Esophagus muscularis mucosa (tissue), 4 donors: ENCODE measurements around the gene MRGPRF. TPM values are rescaled to one million over a fixed set of nuclear protein-coding genes. Genes with fewer than 3 reads are reported as not detected.

Source experiments
- DNase-seq: peaks from one replicate; pipeline ENCODE4 v3.0.0-alpha.2; 2017; ENCODE audit errors: extremely low spot score
- H3K27ac ChIP-seq, 4 donors: fragments of 200-600 bp; sonication (generic); replicated peaks in 1 of 4; 1 replicate in 3 of 4; 2 replicates in 1 of 4; pipeline ENCODE4 v1.5.1; 2016 to 2019; ENCODE audit warnings: mild to moderate bottlenecking in 1 of 4
- H3K27me3 ChIP-seq, 4 donors: fragments of 200-600 bp; sonication (generic); one replicate each; pipeline versions ENCODE4 v1.5.1 to v1.6.0; 2016 to 2019
- H3K36me3 ChIP-seq, 4 donors: fragments of 200-600 bp; sonication (generic); one replicate each; pipeline ENCODE4 v1.5.1; 2016 to 2019
- H3K4me1 ChIP-seq, 4 donors: fragments of 200-600 bp; sonication (generic); one replicate each; pipeline ENCODE4 v1.5.1; 2016 to 2019
- H3K4me3 ChIP-seq, 4 donors: fragments of 200-600 bp; sonication (generic); 1 replicate in 2 of 4; 2 replicates in 2 of 4; pipeline ENCODE4 v1.5.1; 2016 to 2019; ENCODE audit warnings: mild to moderate bottlenecking in 4 of 4, moderate library complexity in 1 of 4
- H3K9me3 ChIP-seq, 4 donors: fragments of 200-600 bp; sonication (generic); 1 replicate in 3 of 4; 2 replicates in 1 of 4; pipeline ENCODE4 v1.5.1; 2016 to 2019
- CTCF ChIP-seq, 3 experiments: fragments of 200-600 bp in 2 of 3; fragments of 450-650 bp in 1 of 3; sonication (generic) in 2 of 3; IDR thresholded peaks; one replicate each; pipeline ENCODE4 v1.5.1; 2017 to 2019; ENCODE audit warnings: antibody characterized with exemption in 3 of 3, mild to moderate bottlenecking in 2 of 3, moderate library complexity in 1 of 3
- EP300 ChIP-seq: sonication (generic); formaldehyde crosslinking; IDR thresholded peaks from one replicate; pipeline ENCODE4 v1.6.1; 2017; ENCODE audit warnings: antibody characterized with exemption
- POLR2A ChIP-seq: fragments of 450-650 bp; IDR thresholded peaks from one replicate; pipeline ENCODE4 v1.6.1; 2017; ENCODE audit warnings: antibody characterized with exemption, moderate library complexity, mild to moderate bottlenecking, low read depth
- POLR2AphosphoS5 ChIP-seq, 2 donors: sonication (generic); formaldehyde crosslinking; IDR thresholded peaks; one replicate each; pipeline ENCODE4 v1.6.1; 2017; ENCODE audit warnings: antibody characterized with exemption in 2 of 2
- WGBS: methylation state at CpG from one replicate; pipeline ENCODE4 v1.1.5; 2018; 5-methylcytosine and 5-hydroxymethylcytosine counted together
- intact Hi-C: fragments of 100-400 bp; cut with DNase I; formaldehyde crosslinking; loops from one replicate; pipeline ENCODE4 v1.15.1; 2023
- total RNA-seq, 4 donors: library from RNA; depleted of rRNA; stranded (reverse); fragments of >200 nt; gene quantifications; one replicate each; pipeline versions ENCODE4 v1.1.0 to v1.2.1, GENCODE V29; 2016

MRGPRF gene
- total RNA-seq, 4 donors from 2014 or later, result 77.9 to 206 (median 126) TPM

GRCh38 chr11:69039501-69039900 lies 26.5 kb upstream of the MRGPRF start:
- TF ChIP-seq CTCF (IDR thresholded peaks at IDR 0.05) (no peak), EP300 (no peak), POLR2AphosphoS5 (IDR thresholded peaks at IDR 0.05) (no peak), POLR2A (no peak)
- Histone ChIP-seq H3K4me3 (no peak overlapping the region), H3K9me3 (no peaks in the 10 kb centered on the region), H3K36me3 (no peaks in the 10 kb centered on the region), H3K4me1 (peaks cover 11 to 36% (median 31%) of the 10 kb centered on the region in 4 donors), H3K27ac (no peak overlapping the region), H3K27me3 (no peaks in the 10 kb centered on the region)
- intact Hi-C loops, result no loop called here
- WGBS, result 100% methylated on average over 1 of the region's 1 CpG
- no peak for DNase-seq

- TF ChIP-seq POLR2AphosphoS5 (IDR thresholded peaks at IDR 0.05) (no peak), EP300 (no peak), POLR2A (no peak), CTCF (IDR thresholded peaks at IDR 0.05) (no peak)
- peak overlapping the region in 2 of 4 donors; percentile 36 to 39 for H3K27ac ChIP-seq
- intact Hi-C loops, result no loop called here
Observed at GRCh38 chr11:69037544-69037943, 24.5 kb upstream of the MRGPRF start.

GRCh38 chr11:69037074-69037473 lies 24.0 kb upstream of the MRGPRF start:
- Histone ChIP-seq H3K4me1 (peaks cover 11 to 28% (median 21%) of the 10 kb centered on the region in 4 donors), H3K27ac (no peak overlapping the region), H3K9me3 (no peaks in the 10 kb centered on the region), H3K27me3 (no peaks in the 10 kb centered on the region), H3K4me3 (no peak overlapping the region), H3K36me3 (no peaks in the 10 kb centered on the region)
- TF ChIP-seq POLR2A (no peak), EP300 (no peak), POLR2AphosphoS5 (IDR thresholded peaks at IDR 0.05) (no peak), CTCF (IDR thresholded peaks at IDR 0.05) (no peak)
- intact Hi-C loops, result no loop called here
- no peak for DNase-seq
- WGBS, result 92% methylated on average over 18 of the region's 18 CpGs

More at GRCh38 chr11:69037544-69037943, 24.5 kb upstream of the MRGPRF start:
- Histone ChIP-seq H3K36me3 (no peaks in the 10 kb centered on the region), H3K9me3 (no peaks in the 10 kb centered on the region), H3K4me1 (peaks cover 11 to 28% (median 22%) of the 10 kb centered on the region in 4 donors), H3K4me3 (no peak overlapping the region), H3K27me3 (no peaks in the 10 kb centered on the region)
- no peak for DNase-seq
- WGBS, result 87% methylated on average over 8 of the region's 8 CpGs

- Histone ChIP-seq H3K27ac (peak overlapping the region; percentile 60 to 74 (median 66)), H3K36me3 (no peaks in the 10 kb centered on the region), H3K9me3 (no peaks in the 10 kb centered on the region), H3K4me3 (no peak overlapping the region), H3K4me1 (peaks cover 6 to 22% (median 16%) of the 10 kb centered on the region in 4 donors), H3K27me3 (no peaks in the 10 kb centered on the region)
- intact Hi-C loops, result no loop called here
- WGBS, result 70% methylated on average over 11 of the region's 11 CpGs
- DNase-seq, result no peak
- TF ChIP-seq EP300 (no peak), POLR2AphosphoS5 (IDR thresholded peaks at IDR 0.05) (peak; percentile 2 to 13), CTCF (IDR thresholded peaks at IDR 0.05) (no peak), POLR2A (no peak)
Observed at GRCh38 chr11:69035946-69036340, 22.9 kb upstream of the MRGPRF start.
